NCI-H345 treated with DMSO at 0.1 percent for 48 hours (cell line): Measurements from ENCODE around the gene GATAD2A.

Source experiments
- DNase-seq: peaks from one replicate; lab custom pipeline; 2025; ENCODE audit not compliant: unreplicated experiment; lab: John Stamatoyannopoulos, UW

Gene GATAD2A

DNA sequence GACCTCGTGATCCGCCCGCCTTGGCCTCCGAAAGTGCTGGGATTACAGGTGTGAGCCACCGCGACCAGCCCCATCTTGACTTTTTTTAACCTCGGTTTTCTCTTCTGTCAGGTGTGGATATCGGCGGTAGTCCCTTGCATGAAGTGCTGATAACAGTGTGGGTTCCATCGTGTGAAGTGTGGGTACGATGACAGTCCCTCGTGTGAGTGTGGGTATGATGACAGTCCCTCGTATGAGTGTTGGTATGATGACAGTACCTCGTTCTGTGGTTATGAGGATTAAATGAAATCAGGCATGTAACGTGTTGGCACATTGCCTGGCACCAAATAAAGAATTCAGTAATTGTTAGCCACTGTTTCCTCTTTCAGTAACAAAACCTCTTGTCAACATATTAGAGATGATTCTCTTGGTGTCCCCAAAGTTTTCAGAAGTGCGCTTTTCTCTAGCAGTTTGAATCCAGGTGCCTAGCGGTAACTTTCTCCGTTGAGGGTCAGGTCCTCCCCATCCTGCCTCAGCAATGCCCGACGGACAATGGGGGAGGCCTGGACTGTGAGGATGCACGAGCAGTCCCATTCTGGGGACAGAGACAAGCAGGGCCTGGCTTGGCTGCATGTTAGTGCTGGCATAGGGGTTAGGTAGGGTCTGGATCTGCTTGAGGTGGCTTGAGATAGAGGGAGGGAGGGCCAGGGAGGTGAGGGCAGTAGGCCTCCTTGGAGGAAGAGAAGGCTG, 15.3 kb downstream of the GATAD2A start:
- no peak for DNase-seq

DNA sequence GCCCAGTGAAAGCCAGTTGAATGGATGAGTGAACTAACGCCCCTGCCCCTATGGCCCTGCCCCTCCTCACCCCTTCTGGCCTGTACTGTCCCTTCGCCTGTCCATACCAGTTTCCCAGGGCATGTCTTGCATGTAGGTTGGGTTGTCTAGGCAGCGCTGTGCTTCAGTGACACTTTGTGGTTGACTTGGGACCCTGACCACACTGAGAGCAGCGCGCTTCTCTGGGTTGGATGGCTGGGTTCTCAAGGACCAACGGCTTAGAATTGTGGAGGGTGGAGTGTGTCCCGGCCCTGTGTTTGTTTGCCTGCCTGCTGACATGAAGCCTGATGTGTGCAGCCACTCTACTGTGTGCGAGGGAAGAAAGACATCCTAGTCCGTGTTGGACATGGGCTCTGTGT, 15.8 kb downstream of the GATAD2A start:
- DNase-seq: no peak

GRCh38 chr19:19422156-19422555, 16.7 kb downstream of the GATAD2A start:
- DNase-seq: no peak

- no peak for DNase-seq
Measured at GRCh38 chr19:19423322-19423721, 17.8 kb downstream of the GATAD2A start.

GRCh38 chr19:19425170-19425875, 19.8 kb downstream of the GATAD2A start:
- DNase-seq: no peak

GRCh38 chr19:19426216-19426615, 20.7 kb downstream of the GATAD2A start:
- DNase-seq: no peak

GRCh38 chr19:19426799-19427198, 21.3 kb downstream of the GATAD2A start:
- DNase-seq: no peak

DNA sequence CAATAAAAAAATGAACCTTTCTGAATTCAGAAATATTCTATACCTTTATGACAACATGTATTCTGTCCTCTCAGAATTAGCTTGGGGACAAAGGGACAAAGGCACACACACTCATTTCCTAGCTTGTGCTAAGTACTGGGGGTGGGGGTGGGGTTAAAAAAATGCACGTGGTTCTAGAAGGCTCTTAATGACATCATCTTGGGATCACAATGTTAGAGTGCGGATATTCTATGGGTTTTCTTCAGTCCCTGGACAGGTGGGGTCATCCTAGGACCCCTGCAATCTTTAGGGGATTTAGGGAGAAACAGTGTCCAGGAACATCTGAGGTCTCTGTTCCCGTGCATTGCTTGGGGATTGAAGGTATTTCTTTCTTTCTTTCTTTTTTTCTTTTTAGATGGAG, 21.8 kb downstream of the GATAD2A start:
- DNase-seq: no peak

DNA sequence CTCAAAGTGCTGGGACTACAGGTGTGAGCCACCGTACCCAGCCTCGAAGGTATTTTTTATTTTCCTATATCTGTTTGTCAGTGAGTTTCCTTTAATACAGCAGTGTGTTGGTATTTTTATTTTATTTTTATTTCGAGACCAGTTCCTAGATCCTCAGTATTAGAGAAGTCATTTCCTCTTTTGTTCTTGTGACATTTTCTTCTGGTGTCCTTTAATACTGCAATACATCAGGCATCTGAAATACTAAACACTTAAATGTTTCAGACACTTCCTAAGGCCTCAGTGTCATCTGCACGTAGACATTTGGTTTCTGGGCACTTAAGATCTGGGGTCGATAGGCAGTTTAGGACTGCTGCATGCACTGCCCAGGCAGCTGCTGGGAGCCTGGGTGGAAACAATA, 22.5 kb downstream of the GATAD2A start:
- no peak for DNase-seq

DNA sequence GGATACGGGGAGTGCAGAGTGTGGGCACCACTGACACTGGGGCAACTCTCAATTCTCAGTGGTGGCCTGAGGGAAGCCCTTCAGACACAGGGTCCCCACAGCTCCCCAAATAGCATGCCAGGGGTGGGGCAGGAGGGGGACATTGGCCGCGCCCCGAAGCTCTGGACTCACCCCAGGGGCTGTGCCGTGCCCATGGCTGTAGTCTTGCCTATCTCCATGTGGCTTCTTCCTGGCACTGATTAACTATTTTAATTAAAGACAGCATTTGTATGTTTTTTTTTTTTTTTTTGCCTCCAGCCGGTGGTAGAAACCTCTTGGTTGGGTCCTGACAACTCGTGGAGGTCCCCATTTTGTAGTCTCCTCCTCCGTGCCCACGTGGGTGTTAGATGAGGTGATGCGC, 23.3 kb downstream of the GATAD2A start:
- no peak for DNase-seq

GRCh38 chr19:19429361-19429760, 23.9 kb downstream of the GATAD2A start:
- no peak for DNase-seq

GRCh38 chr19:19432732-19433131, 27.3 kb downstream of the GATAD2A start:
- DNase-seq: no peak

DNA sequence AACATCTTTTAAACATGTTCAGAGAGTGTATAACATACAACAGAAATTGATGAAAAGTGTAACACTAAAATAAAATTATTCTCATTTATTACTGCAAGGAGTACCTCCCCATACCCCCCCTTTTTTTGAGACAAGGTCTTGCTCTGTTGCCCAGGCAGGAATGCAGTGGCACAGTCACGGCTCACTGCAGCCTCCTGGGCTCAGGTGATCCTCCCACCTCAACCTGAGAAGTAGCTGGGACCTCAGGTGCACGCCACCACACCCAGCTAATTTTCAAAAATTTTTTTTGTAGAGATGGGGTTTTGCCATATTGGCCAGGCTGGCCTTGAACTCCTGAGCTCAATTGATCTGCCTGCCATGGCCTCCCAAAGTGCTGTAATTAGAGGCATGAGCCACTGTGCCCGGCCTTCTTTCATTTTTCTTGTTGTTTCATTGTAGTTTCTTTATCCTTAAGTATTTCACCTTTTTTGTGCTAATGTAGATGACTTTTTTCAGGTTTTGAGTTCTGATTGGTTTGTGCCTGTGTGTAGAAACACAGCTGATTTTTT, 28.3 kb downstream of the GATAD2A start:
- no peak for DNase-seq

- DNase-seq: no peak
Measured at GRCh38 chr19:19434483-19435045, 29.1 kb downstream of the GATAD2A start.

GRCh38 chr19:19436137-19436691, 30.7 kb downstream of the GATAD2A start:
- no peak for DNase-seq

DNA sequence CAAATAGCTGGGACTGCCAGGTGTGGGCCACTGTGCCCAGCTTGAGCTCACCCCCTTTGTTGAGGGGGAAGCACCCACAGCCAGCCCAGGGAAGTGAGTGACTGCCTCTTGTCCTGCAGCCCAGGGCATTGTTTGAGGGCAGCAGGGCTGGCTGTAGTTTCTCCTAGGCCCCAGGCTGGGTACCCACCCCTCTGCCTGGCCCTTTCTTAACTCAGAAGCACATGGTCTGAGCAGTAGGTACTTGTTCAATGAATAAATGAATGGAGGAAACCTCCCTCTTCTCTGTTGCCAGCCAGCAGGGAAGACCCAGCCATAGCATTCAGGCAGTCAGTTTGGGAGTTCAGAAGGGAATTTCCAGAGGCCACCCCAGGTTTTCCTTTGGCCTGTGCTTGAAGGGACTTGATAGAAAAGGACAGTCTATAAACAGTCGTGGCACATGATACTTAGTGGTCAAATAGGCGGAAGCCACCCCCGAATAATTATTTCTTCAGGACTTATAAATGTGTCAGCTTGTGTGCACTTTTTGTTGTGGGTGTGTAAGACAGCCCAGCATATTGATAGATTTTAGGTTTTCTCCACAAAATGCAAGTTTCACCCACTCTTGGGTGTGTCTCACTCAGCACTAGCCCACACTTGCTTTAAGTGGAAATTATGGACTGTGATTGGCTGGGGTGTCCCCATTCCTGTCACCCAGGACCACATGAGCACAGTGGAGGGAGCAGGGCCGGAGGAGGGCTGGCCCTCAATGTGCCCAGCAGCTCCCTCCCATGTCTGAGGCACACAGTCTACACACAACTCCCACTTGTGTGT, 33.1 kb downstream of the GATAD2A start:
- DNase-seq: no peak

DNA sequence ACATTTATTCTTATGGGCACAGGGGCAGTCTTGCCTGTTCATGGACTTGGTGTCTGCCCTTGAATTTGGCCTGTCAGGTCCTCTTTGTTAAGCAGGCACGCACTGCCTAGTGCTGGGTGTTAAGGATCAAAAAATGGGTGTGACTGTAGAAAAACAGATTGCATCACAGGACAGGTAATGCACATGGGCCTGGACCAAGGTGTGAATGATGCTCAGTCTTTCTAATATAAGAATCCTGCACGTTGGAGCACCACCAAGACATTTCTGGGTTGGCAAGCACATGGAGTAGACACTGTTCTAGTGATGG, 33.7 kb downstream of the GATAD2A start:
- DNase-seq: no peak

- no peak for DNase-seq
Measured at GRCh38 chr19:19443283-19443682, 37.8 kb downstream of the GATAD2A start.

DNA sequence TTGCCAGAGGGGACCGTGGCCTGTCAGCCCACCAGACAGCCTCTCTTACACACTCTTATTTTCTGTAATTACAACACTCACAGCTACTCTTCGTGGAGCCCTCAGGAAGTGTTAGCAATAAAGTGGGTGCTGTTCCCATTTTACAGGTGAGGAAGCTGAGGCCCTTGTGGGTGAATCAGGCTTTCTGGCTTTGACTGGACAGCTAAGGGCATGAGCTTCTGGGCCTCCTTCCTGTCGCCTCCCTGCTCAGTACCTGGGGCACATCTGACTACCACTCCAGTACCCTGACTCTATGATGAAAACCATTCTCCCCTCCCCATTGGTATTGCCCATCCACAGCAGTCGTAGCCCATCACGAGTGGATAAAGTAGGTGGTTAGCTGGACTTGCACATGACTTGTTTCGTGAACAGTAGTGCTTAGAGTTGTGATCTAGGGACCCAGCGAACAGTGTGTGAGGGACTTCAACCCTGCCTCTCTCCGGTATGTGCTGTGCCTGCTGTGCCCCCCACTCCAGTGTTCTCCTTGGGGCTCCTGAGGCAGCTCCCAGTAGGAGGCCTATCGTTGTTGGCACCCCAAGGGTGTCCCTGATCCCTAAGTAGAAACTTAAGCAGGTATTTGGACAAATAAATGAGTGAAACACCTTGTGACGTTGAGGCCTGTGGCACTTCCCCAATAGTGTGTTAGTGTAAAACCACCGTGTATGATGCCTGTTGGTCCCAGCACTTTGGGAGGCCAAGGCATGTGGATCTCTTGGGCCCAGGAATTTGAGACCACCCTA, 38.6 kb downstream of the GATAD2A start:
- no peak for DNase-seq

- no peak for DNase-seq
Measured at GRCh38 chr19:19444681-19445155, 39.2 kb downstream of the GATAD2A start.
